H1 (cell line): ENCODE measurements around the gene MTG1. TPM values are rescaled to one million over a fixed set of nuclear protein-coding genes. Genes with fewer than 3 reads are reported as not detected.
"Not testable (repeated sequence)": the region's sequence is repeated elsewhere in the genome, so short reads cannot be mapped to it uniquely, and the experiment has no call there.

Experiments used
- CTCF ChIA-PET: fragments of 300-600 bp; sonication (Branson Sonifier 250); formaldehyde crosslinking; loops from one replicate; lab custom pipeline; 2021; ENCODE audit not compliant: partially characterized antibody; lab: Charles Lee
- POLR2A ChIA-PET: fragments of 300-600 bp; sonication (Branson Sonifier 250); formaldehyde crosslinking; loops from one replicate; lab custom pipeline; 2021; ENCODE audit warnings: inconsistent platforms; ENCODE audit not compliant: partially characterized antibody; lab: Charles Lee
- DNase-seq, 2 experiments: peaks; one replicate each; pipeline versions ENCODE4 v3.0.0 to v3.0.0-alpha.2; 2010 to 2022; ENCODE audit warnings: low spot score in 2 of 2, low read depth in 1 of 2, mixed read lengths in 1 of 2
- FAIRE-seq: peaks from 2 replicates; lab custom pipeline; 2011; peaks lifted over from hg19 to GRCh38; lab: Jason Lieb, UNC
- H2AFZ ChIP-seq: 2 replicates; pipeline ENCODE4 v1.8.1; 2012; ENCODE audit warnings: low read length, inconsistent platforms
- H2AK5ac ChIP-seq: 2 replicates; pipeline ENCODE4 v1.6.1; 2013; ENCODE audit warnings: low read depth, low read length
- H2BK120ac ChIP-seq: replicated peaks from 2 replicates; pipeline ENCODE3; 2013; ENCODE audit warnings: low read depth, low read length, inconsistent platforms
- H2BK12ac ChIP-seq: 2 replicates; pipeline ENCODE4 v1.6.1; 2013; ENCODE audit warnings: low read depth, low read length
- H2BK15ac ChIP-seq: 2 replicates; pipeline ENCODE4 v1.6.1; 2013; ENCODE audit warnings: low read length
- H2BK20ac ChIP-seq: 2 replicates; pipeline ENCODE4 v1.6.1; 2013; ENCODE audit warnings: low read length
- H2BK5ac ChIP-seq: 2 replicates; pipeline ENCODE4 v1.6.1; 2013; ENCODE audit warnings: low read depth, low read length
- H3K14ac ChIP-seq: 2 replicates; pipeline ENCODE4 v1.6.1; 2013; ENCODE audit warnings: inconsistent platforms; ENCODE audit not compliant: insufficient read length
- H3K18ac ChIP-seq: 2 replicates; pipeline ENCODE4 v1.6.1; 2013; ENCODE audit warnings: low read length; ENCODE audit errors: extremely low read depth
- H3K23ac ChIP-seq: 2 replicates; pipeline ENCODE4 v1.6.1; 2013; ENCODE audit warnings: inconsistent platforms; ENCODE audit not compliant: insufficient read length
- H3K23me2 ChIP-seq: 2 replicates; pipeline ENCODE4 v1.6.1; 2013; ENCODE audit warnings: low read depth, low read length
- H3K27ac ChIP-seq: 2 replicates; pipeline ENCODE4 v1.6.1; 2011; ENCODE audit warnings: low read depth, low read length, inconsistent platforms
- H3K27me3 ChIP-seq, 4 experiments: replicated peaks in 1 of 4; 1 replicate in 1 of 4; 2 replicates in 3 of 4; pipeline versions ENCODE4 v1.6.1 to v1.8.1; 2011 to 2013; ENCODE audit warnings: low read length in 3 of 4, mild to moderate bottlenecking in 3 of 4, inconsistent platforms in 2 of 4, mixed read lengths in 2 of 4, moderate library complexity in 1 of 4; ENCODE audit not compliant: control insufficient read depth in 3 of 4, insufficient read depth in 3 of 4; ENCODE audit errors: extremely low read depth in 1 of 4
- H3K36me3 ChIP-seq, 4 experiments: 2 replicates each; pipeline versions ENCODE4 v1.6.1 to v1.8.1; 2011 to 2013; ENCODE audit warnings: mild to moderate bottlenecking in 4 of 4, low read length in 3 of 4, moderate library complexity in 2 of 4, control low read depth in 1 of 4, inconsistent platforms in 1 of 4; ENCODE audit not compliant: insufficient read depth in 4 of 4, control insufficient read depth in 2 of 4
- H3K4ac ChIP-seq: replicated peaks from 2 replicates; pipeline ENCODE3; 2013; ENCODE audit warnings: low read length, low read depth, mixed read lengths, inconsistent platforms; ENCODE audit not compliant: insufficient read length
- H3K4me1 ChIP-seq, 4 experiments: replicated peaks in 1 of 4; 1 replicate in 1 of 4; 2 replicates in 3 of 4; pipeline versions ENCODE4 v1.6.1 to v1.8.1; 2011 to 2013; ENCODE audit warnings: low read length in 3 of 4, inconsistent platforms in 2 of 4, mixed read lengths in 1 of 4; ENCODE audit not compliant: insufficient read depth in 4 of 4, control insufficient read depth in 3 of 4
- H3K4me2 ChIP-seq, 2 experiments: 2 replicates each; pipeline versions ENCODE4 v1.6.1 to v1.8.1; 2011 to 2013; ENCODE audit warnings: low read depth in 2 of 2, low read length in 2 of 2, control low read depth in 1 of 2, inconsistent platforms in 1 of 2, mild to moderate bottlenecking in 1 of 2; ENCODE audit not compliant: insufficient read depth in 1 of 2
- H3K4me3 ChIP-seq, 4 experiments: fragments of 200-600, 300-600 bp in 1 of 4; sonication (generic), shearing (Covaris generic), sonication (Bioruptor Twin) in 1 of 4; 2 replicates each; pipeline versions ENCODE4 v1.5.1 to v1.8.1; 2011 to 2016; ENCODE audit warnings: low read length in 4 of 4, low read depth in 3 of 4, control low read depth in 2 of 4, inconsistent platforms in 2 of 4, mild to moderate bottlenecking in 2 of 4, mixed read lengths in 1 of 4, moderate library complexity in 1 of 4; ENCODE audit not compliant: insufficient read depth in 2 of 4; ENCODE audit errors: extremely low read depth in 1 of 4
- H3K56ac ChIP-seq: replicated peaks from 2 replicates; pipeline ENCODE3; 2013; ENCODE audit warnings: low read depth, mild to moderate bottlenecking, mixed read lengths, low read length, inconsistent platforms; ENCODE audit not compliant: insufficient read length
- H3K79me1 ChIP-seq: 2 replicates; pipeline ENCODE4 v1.6.1; 2013; ENCODE audit warnings: low read depth, low read length, control low read depth
- H3K79me2 ChIP-seq, 2 experiments: 2 replicates each; pipeline versions ENCODE4 v1.6.1 to v1.8.1; 2012 to 2013; ENCODE audit warnings: low read length in 2 of 2, mild to moderate bottlenecking in 2 of 2, inconsistent platforms in 1 of 2; ENCODE audit not compliant: insufficient read depth in 2 of 2, control insufficient read depth in 1 of 2
- H3K9ac ChIP-seq, 4 experiments: replicated peaks in 1 of 4; 1 replicate in 1 of 4; 2 replicates in 3 of 4; pipeline versions ENCODE4 v1.6.1 to v1.8.1; 2011 to 2013; ENCODE audit warnings: low read depth in 3 of 4, low read length in 3 of 4, control low read depth in 2 of 4, mild to moderate bottlenecking in 2 of 4, moderate library complexity in 2 of 4, inconsistent platforms in 1 of 4; ENCODE audit errors: extremely low read depth in 1 of 4
- H3K9me3 ChIP-seq, 2 experiments: 2 replicates each; pipeline versions ENCODE4 v1.6.1 to v1.8.1; 2012 to 2013; ENCODE audit warnings: mild to moderate bottlenecking in 2 of 2, moderate library complexity in 2 of 2, control low read depth in 1 of 2, inconsistent platforms in 1 of 2, low read depth in 1 of 2, low read length in 1 of 2, mixed read lengths in 1 of 2; ENCODE audit not compliant: insufficient read depth in 2 of 2
- H4K20me1 ChIP-seq, 2 experiments: replicated peaks in 1 of 2; 2 replicates each; pipeline versions ENCODE3 to v1.8.1; 2011 to 2013; ENCODE audit warnings: inconsistent platforms in 2 of 2, low read length in 2 of 2, mild to moderate bottlenecking in 1 of 2; ENCODE audit not compliant: insufficient read depth in 2 of 2, control insufficient read depth in 1 of 2
- H4K5ac ChIP-seq: 2 replicates; pipeline ENCODE4 v1.6.1; 2013; ENCODE audit warnings: low read length, low read depth, mixed read lengths, inconsistent platforms; ENCODE audit not compliant: insufficient read length
- H4K8ac ChIP-seq: 2 replicates; pipeline ENCODE4 v1.8.0; 2013; ENCODE audit warnings: mild to moderate bottlenecking, moderate library complexity, low read length, inconsistent platforms; ENCODE audit not compliant: insufficient read depth; ENCODE audit errors: extremely low read depth
- H4K91ac ChIP-seq: replicated peaks from 2 replicates; pipeline ENCODE3; 2013; ENCODE audit warnings: low read length, mixed read lengths, inconsistent platforms; ENCODE audit not compliant: insufficient read length
- WGBS, 2 experiments: shearing (Covaris generic) in 1 of 2; methylation state at CpG; one replicate each; pipeline versions ENCODE4 v1.1.6 to v1.1.7; 2013 to 2015; ENCODE audit warnings: low lambda C conversion rate in 2 of 2, mixed read lengths in 2 of 2, inconsistent platforms in 1 of 2, low coverage in 1 of 2, missing lambda C conversion rate in 1 of 2; ENCODE audit not compliant: insufficient replicate concordance in 2 of 2, insufficient coverage in 1 of 2, insufficient read length in 1 of 2; ENCODE audit errors: extremely low coverage in 1 of 2, missing lambda C conversion rate in 1 of 2; 5-methylcytosine and 5-hydroxymethylcytosine counted together
- polyA plus RNA-seq, 7 experiments: library from polyadenylated mRNA; depleted of rRNA in 3 of 7; stranded (reverse) in 5 of 7; unstranded in 2 of 7; fragments of >200 nt in 5 of 7; fragments of 200-250 nt in 2 of 7; gene quantifications; 1 replicate in 5 of 7; 2 replicates in 1 of 7; 4 replicates in 1 of 7; pipeline versions ENCODE4 v1.2.1 to v1.2.3, GENCODE V29; 2011 to 2013; ENCODE audit warnings: missing spikeins in 2 of 7, mixed read lengths in 2 of 7
- total RNA-seq: library from RNA; stranded (reverse); fragmentation: NEBNext Ultra II Directional; extraction: Animal tissue kit (Norgen Biotek cat#: 25700); gene quantifications from 2 replicates; pipeline ENCODE4 v1.2.1, GENCODE V29; 2021

MTG1 gene
- total and polyA plus RNA-seq, 2 of the 8 experiments (the other 6 are each of a cell fraction or from before 2014, with no cell fraction given) = 56.6 to 81.6 TPM

DNA sequence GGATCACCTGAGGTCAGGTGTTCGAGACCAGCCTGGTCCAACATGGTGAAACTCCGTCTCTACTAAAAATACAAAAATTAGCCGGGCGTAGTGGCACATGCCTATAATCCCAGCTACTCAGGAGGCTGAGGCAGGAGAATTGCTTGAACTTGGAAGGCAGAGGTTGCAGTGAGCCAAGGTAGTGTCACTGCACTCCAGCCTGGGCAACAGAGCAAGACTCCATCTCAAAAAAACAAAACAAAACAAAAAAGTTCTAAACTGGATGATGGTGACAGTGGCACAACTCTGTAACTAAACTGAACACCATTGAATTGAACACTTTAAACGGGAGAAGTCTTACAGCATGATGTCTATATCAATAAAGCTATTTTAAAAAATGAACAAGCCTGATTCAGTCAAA lies 17.8 kb upstream of the MTG1 start:
- DNase-seq, H4K91ac ChIP-seq, H3K79me1 ChIP-seq, H2AK5ac ChIP-seq, H3K56ac ChIP-seq, POLR2A ChIA-PET, H3K18ac ChIP-seq, H3K4me1 ChIP-seq, H2AFZ ChIP-seq, H4K20me1 ChIP-seq, H4K5ac ChIP-seq, H2BK12ac ChIP-seq, H3K4me2 ChIP-seq, FAIRE-seq, H3K9ac ChIP-seq, H3K79me2 ChIP-seq, H2BK120ac ChIP-seq, H3K4me3 ChIP-seq, H3K27ac ChIP-seq, H2BK20ac ChIP-seq, H2BK15ac ChIP-seq, H3K4ac ChIP-seq, H4K8ac ChIP-seq, H3K14ac ChIP-seq, H3K36me3 ChIP-seq, H3K23ac ChIP-seq, H3K9me3 ChIP-seq, H2BK5ac ChIP-seq: not testable (repeated sequence)
- CTCF ChIA-PET = interaction anchor here (2.2 to 3.0 kb wide), 2 partner anchors 24 to 47 kb away, joined by 11 to 15 read pairs; no protein-coding TSS in a partner anchor
- WGBS, 2 experiments = 91% methylated on average over 5 of the region's 5 CpGs; no CpG with 5 or more reads in 1 of the 2 experiments
- peaks cover 8 to 48% (median 30%) of the 10 kb centered on the region in 4 experiments for H3K27me3 ChIP-seq
- H3K23me2 ChIP-seq = peaks cover 16% of the 10 kb centered on the region; the same call in 1 of the 2 replicates
